Activated CD8-positive, alpha-beta memory T cell treated with anti-CD3 and anti-CD28 coated beads, Interleukin-2, amount 50 U/mL, for 1 hour (primary cell): ENCODE measurements around the gene XPNPEP2.

Source experiments
- DNase-seq: peaks from one replicate; pipeline ENCODE4 v3.0.0-alpha.2; 2020; ENCODE audit errors: extremely low read depth

Gene XPNPEP2, protein sequence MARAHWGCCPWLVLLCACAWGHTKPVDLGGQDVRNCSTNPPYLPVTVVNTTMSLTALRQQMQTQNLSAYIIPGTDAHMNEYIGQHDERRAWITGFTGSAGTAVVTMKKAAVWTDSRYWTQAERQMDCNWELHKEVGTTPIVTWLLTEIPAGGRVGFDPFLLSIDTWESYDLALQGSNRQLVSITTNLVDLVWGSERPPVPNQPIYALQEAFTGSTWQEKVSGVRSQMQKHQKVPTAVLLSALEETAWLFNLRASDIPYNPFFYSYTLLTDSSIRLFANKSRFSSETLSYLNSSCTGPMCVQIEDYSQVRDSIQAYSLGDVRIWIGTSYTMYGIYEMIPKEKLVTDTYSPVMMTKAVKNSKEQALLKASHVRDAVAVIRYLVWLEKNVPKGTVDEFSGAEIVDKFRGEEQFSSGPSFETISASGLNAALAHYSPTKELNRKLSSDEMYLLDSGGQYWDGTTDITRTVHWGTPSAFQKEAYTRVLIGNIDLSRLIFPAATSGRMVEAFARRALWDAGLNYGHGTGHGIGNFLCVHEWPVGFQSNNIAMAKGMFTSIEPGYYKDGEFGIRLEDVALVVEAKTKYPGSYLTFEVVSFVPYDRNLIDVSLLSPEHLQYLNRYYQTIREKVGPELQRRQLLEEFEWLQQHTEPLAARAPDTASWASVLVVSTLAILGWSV

DNA sequence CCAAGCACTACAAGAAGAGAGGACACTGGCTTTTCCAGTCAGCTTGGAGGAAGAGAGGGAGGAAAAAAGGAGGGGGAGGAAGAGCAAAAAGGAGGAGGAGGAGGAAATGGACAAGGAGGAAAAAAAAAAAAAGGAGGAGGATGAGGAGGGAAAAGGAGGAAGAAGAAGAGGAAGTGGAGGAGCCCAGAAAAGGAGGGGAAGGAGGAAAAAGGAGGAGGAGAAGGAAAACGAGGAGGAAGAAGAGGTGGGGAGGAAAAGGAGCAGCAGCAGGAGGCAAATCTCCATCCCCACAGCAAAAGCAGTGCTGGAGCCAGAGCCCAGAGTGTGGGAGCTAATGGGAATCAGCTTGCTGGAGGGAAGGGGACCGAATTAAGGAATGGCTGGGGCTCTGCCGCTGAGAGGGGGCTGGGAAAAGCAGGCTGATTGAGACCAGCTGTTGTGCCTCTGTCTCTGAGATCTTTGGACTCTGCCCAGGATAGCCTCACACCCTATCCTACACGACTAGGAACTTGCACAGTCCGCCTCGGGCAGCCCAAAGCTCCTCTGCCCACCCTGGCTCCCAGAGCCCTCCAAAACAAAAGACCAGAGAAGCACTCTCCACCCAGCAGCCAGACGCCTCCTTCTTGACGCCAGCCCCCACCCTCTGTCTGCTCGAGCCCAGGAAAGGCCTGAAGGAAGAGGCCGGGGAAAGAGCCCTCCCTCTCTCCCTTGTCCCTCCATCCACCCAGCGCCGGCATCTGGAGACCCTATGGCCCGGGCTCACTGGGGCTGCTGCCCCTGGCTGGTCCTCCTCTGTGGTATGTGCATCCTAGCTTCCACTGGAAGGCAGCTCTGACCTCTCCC, at the start of gene XPNPEP2:
Gene XPNPEP2, plus strand, starts transcription at position 514 of the 843 bp plus-strand sequence. Its CDS starts 235 bp downstream, at position 749.
- DNase-seq = no peak

DNA sequence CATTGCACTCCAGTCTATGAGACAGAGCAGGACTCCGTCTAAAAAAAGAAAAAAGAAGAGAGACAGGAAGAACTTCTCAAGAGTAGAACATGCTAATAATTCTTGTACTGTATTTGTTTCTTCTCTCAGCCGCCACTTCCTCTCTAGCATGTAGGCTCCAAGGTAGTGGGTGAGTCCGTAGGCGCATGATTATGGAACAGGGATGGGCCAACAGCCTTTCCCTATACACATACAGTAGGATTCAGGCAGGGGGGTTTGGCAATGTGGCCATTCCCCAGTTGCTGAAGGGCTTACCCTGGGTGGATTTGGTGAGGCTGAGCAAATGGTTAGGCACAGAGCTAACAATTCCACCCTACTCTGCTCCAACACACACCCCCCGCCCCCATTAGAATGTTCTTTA, 49.0 kb upstream of the XPNPEP2 start:
- DNase-seq = no peak

DNA sequence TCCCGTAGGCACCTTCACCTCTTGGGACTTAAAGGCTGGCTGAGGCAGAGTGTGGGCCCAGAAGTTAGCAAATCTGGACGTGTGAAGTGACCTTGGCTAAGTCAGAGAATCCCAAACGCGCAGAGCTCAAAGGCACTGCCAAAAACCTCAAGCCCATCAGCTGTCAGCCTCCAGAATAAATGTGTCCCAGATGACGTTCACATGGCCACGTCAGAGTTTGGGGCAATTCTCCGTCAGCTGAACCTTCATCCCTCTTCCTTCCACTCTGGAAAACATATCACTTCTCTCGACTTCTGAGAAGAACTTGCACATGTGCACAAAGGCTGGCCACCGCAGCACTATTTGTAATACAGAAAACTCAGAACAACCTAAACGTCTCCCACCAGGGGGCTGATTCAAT, 48.3 kb upstream of the XPNPEP2 start:
- DNase-seq = no peak

DNA sequence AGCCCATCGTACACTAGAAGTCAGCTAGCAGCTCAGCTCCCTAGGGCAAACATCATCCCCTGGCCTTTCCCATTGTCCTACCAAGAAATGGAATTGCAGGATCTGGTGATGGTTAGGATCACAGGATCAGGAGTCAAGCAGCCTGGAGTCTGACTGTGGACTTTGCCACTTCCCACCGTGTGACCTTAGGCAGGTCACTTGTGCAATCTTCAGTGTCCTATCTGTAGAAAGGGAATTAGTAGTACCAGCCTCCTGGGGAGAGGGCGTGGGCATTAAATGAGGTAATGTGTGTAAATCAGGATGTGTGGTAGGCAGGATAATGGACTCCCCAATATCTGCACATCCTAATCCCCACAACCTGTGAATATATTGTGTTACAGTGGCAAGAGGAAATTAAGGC, 45.4 kb upstream of the XPNPEP2 start:
- no peak for DNase-seq

DNA sequence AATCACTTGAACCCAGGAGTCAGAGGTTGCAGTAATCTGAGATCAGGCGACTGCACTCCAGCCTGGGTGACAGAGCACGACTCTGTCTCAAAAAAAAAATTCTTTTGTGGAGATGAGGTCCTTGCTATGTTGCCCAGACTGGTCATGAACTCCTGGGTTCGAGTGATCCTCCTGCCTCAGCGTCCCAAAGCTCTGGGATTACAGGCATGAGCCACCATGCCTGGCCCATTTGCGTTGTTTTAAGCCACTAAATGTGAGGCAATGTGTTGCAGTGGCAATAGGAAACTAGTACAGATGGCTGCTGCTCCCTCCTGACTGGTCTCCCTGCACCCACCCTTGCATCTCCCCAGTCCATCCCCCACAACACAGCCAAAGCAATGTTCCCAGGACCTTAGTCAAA, 44.0 kb upstream of the XPNPEP2 start:
- DNase-seq = no peak

DNA sequence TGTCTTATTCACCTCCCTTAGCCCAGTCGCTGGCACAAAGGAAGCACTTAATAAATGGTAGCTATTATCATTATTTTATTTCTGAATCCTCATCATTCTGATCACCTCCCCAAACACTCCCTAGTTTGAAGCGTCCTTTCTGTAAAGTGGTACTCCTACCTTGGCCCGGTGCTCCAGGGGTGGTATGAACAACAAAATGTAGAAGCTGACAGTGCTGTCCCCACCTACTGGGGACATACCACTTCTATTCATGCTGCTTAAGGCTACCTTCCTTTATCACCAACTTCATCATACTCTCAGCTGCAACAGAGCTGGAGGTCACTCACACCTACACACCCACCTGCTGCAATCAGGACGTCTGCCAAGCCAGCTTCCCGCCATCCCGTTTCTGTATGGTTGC, 43.2 kb upstream of the XPNPEP2 start:
- DNase-seq = no peak

DNA sequence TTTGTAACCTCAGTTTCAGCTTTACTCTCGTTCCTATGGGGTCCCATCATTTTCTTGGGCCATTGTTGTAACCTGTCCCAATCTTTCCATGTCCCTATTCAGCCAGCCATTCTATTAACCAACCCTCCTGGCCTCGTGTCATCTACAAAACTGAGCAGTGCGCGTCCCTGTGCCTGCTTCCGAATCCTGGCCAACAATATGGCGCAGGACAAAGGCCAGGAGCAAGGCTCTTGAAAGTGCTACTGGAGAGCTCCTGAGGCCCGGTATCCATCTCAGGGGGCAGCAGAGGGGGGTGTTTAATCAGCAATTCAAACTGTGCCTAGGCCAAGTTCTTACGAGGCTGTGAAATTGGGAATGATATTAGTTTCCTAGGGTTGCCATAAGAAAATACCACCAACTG, 42.8 kb upstream of the XPNPEP2 start:
- no peak for DNase-seq

DNA sequence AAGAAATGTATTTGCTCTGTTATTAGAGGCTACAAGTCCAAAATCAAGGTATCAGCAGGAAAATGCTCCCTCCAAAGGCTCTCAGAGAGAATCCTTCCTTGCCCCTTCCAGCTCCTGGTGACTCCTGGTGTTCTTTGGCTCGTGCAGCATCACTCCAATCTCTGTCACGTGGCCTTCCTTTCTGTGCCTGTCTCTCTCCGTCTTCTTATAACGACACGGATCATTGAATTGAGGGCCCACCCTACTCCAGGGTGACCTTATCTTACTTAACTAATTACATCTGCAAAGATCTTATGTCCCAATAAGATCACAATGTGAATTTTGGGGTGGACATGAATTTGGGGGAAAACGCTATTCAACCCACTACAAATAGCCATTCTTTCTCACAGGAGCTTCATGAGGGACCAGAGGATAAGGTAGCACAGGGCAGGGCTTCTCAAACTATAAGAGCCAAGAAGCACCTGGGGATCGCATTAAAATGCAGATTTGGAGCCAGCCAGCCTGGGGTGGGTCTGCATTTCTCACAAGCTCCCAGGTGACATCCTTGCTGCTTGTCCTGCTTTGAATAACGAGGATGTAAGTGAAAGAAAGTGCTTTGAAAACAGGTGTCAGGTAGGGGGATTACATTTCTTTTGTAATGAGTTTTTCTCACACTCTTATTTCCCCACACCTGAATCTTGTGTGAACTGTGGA, 42.2 kb upstream of the XPNPEP2 start:
- no peak for DNase-seq

DNA sequence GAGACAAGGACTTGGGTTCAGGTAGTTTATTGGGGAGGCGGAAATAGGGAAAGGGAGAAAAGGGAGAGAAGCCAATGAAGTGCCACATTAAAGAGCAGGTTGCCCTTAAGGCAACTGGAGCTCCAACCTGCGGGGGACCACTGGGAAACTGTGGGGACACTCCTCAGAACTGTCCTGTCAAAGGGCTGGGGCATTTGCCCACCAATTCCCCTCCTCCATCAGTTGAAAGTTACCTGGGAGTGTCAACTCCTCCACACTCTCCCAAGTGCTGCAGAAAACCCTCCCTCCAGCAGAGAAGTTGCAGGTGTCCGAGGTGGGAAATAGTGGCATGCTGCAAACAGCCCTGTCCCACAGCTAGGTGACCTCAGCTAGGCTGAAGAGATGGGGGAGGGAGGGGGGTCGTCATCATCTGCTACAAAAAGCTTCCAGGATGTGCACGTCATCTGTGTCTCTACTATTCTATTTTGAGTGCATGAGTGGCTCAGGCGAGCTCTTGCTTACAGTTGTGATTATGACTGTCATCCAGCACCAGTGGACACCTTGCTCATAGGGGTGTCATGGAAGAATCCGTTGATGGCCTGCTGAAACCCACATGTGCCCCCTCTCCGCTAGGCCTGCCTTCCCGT, 41.5 kb upstream of the XPNPEP2 start:
- DNase-seq = no peak

DNA sequence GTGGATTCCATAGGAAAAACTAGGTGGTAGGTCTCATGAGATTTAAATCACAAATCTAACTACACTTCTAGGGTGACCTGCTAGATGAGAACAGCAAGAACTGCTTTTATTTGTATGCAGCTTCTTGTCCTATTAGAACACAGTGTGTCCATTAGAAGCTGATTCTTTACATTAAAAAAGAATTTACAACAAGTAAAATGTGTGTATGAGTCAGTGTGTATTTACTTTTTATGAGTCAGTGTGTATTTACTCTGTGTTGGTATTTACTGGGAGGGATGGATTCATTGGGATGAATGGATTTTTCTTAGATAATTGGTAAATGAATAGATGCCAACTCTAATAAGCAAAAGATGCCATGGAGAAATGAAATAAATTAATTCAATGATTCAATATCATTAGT, 40.6 kb upstream of the XPNPEP2 start:
- no peak for DNase-seq

DNA sequence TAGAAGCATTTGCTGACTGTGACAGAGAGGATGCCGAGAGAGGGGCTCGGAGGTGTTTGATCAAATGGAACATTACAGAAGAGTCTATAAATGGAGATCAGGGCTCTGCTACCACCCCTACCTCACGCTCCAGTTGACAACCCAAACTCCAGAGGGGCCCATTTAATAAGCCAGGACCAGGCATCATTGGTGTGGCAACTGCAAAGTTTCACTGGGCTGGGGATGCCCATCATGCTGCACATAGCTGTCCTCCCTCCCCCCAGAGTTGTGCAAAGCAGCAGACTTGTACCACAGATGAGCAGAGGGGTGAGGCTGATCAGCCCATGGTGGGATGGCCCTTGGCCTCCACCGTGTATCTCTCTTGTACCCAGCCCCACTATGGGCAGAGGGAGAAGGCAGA, 38.2 kb upstream of the XPNPEP2 start:
- DNase-seq = no peak

DNA sequence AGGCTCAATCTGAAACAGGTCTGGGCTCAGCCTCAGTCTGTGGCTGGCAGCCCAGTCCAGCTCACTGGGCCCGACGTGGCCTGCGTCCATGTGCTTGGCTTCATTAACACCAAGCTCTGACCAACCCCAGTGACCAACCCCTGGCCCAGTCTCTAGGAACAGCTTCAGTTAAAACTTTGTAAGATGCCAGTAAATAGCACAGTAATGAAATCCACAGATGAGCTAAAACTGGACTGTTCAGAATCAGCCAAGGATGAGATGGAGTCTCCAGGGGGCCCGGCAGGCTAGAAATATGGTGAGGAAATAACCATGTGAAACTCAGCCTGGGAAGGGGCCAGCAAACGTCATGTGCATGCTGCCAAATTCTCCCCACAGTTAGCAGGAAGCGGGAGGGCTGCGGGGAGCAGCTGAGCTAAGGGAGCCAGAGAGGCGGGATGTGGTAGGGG, 37.1 kb upstream of the XPNPEP2 start:
- DNase-seq = no peak

DNA sequence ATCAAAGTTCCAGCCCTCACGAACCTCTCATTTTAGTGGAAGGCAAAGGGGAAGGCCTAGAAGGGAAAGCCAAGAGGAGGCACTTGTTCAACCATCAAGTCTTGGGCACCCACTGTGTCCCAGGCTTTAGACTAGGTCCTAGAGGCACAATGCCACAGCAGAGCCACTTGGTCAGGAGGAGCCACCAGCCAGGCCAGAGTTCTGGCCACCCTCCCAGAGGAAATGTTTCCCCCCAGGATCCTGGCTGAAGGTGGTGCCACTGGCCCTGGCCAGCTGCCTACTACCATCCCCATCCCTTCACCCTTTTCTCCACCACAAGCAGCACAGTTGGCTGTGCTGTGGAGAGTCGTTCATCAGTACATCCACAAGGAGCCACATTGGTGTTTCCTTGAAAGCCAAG, 34.3 kb upstream of the XPNPEP2 start:
- no peak for DNase-seq

DNA sequence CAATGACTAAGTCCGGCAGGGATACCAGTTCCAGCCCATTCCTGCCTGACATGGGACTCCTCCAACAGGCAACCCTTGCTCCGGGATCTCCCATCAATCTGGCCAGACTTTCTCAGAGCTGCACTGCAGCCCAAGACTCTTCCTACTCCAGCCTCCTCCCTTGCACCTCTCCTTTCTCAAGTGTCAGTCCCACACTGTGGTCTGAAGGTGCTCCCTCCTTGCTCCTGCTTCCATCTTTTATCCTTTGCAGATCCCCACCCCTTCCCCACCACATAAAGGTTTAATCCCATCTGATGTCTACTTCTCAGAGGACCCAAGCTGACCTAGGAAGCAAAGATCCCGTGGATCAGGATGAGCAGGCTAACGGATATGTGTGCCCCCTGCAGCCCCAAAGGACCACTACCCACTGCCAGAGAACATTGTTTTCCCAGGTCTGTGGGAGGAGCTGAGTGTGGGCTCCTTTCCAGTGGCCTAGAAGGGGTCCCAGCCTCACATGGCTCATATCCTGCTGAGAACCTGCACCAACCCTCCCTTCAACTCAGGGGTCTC, 33.3 kb upstream of the XPNPEP2 start:
- DNase-seq = no peak

DNA sequence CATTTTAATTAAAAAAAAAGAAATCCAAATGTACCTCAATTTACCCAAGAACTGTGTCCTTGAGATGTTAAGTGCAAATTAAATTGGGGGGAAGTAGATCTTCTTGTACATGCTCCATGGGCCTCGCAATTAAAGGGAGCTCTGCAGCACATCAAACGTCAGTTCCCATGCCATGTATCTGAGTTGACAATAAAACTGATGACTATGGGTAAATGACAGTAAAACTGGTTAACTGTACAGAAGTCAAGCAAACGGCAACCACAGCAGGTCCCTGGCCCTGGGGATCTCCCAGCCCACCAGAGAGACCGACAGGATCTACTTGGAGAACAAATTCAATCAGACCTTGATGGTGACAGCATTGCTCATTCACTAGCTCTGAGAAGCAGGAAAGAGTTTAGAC, 32.8 kb upstream of the XPNPEP2 start:
- no peak for DNase-seq

DNA sequence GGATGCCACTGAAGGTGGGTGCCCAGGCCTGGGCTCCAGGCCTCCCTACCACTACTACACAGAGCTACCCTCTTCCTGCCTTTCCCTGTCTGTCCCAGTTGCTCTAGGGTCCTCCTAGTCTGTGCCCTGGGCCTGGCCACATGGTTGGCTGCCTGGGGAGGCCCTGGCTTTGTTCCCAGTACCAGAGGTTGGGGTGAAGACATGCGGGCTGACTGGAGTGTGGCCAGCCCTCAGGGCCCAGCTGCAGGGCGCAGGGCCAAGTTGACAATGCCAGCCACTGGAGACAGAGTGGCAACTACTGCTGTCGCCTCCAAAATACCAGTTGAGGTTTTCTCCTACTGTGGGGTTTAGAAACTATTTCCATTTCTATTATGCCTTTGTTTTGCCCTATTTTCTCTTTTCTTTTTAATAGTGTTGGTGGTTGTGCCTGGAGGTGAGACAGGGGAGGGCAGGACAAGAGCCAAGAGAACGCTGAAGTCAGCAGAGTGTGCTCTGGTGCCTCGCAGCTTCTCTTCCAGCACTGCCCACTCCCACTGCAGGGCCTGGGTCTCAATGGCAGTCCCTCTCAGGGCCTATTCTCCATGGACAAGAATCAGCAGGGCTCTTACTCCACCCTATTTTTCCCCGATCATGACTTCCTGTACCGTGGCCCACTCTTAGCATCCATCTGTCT, 32.2 kb upstream of the XPNPEP2 start:
- DNase-seq = no peak

DNA sequence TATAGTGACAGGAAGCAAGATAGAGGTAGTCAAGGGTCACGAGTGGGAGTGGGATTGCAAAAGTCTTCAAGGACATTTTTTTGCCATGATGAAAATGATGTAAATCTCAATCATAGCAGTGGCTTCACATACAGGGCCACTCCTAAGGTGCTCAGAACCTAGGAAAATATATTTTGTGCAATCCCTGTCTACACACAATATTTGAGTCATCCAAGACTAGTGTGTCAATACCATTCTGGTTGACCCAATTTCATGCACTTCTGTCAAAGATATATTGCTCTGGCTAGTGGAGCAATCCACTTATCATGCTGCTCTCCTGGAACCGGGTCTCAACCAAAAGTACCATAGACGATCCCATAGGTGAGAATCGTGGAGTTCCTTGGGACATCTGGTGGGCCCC, 24.2 kb upstream of the XPNPEP2 start:
- no peak for DNase-seq

DNA sequence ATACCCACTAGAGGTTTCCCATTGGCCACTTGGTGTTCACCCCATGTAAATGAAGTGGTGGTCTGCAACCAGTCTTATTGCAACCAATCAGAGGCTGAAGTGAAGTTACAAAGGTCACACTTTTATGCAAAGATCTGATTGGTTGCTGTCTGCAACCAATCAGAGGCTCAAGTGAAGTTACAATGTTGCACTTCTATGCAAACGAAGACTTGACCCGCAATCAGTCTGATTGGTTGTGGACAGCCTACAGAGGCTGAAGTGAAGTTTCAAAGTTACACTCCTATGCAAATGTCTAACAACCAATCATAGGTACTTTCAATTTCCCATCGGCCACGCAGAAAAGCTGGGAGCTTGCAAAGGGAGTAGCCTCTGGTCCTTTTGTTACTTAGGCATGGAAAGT, 22.3 kb upstream of the XPNPEP2 start:
- no peak for DNase-seq

DNA sequence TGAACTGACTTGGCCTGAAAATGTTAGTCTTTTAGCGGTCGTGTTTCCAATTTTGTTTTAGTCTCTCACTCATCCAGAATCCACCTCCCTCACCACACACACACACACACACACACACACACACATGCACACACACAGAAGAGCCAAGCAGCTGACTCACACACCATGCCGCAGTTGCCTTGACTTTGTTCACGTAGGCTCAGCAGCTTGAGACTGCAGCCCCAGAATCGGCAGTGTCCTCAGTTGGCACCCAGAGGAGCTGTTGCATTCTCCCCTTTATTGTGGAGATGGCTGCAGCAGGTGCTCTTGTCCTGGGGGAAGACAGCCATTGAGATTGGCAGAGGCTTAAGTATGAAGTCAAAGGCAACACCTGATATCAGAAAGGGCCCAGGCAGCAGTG, 20.9 kb upstream of the XPNPEP2 start:
- no peak for DNase-seq

DNA sequence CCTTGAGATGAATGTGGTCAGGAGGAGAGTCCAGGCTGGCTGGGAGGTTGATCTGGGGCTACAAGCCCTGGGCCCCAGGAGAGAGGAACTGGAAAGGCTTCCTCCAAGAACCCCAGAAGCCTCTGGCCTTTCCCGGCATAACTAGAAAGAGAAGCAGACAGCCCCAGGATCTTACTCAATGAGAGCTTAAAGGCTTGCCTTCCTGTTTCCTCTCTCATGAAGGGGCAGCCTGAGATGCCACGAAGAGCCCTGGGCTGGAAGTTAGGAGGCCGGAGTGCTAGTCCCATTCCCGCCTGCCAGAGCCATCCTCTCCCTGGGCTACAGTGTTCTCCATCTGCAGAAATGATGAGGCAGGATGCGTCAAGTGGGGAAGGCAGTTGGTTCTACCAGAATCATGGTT, 20.1 kb upstream of the XPNPEP2 start:
- DNase-seq = no peak

DNA sequence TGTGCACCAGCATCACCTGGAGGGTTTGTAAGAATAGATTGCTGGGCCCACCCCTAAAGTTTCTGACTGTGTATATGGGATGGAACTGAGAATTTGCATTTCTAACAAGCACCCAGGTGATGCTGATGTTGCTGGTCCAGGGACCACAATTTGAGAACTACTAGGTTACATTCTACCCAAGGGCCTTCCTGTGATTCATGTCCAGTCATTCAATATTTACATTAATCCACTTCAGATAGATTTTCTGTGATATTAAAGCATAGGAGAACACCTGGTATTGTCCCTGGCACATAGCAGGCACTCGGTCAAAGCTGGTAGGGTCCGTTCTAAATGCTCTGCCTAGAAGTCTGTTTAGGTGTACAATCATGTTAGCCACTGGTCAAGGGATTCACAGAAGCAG, 19.5 kb upstream of the XPNPEP2 start:
- no peak for DNase-seq
